A549 (cell line): Measurements from ENCODE around the gene SIRT4. TPM values are rescaled to one million over a fixed set of nuclear protein-coding genes. Genes with fewer than 3 reads are reported as not detected.
"Not testable (repeated sequence)": the region's sequence is repeated elsewhere in the genome, so short reads cannot be mapped to it uniquely, and the experiment has no call there.

Experiments
- ATAC-seq, 2 experiments: fragments of 200-7000 bp in 1 of 2; fragments of >200 bp in 1 of 2; cut with Nextera tagmentation in 1 of 2; cut with Tn5 transposase in 1 of 2; 3 replicates each; pipeline versions ENCODE4 v1.8.0 to v1.9.1; 2018 to 2020; ENCODE audit warnings: mild to moderate bottlenecking in 1 of 2, moderate library complexity in 1 of 2
- CTCF ChIA-PET: fragments of 300-600 bp; sonication (Branson Sonifier 250); formaldehyde crosslinking; extraction: SDS; loops from one replicate; lab custom pipeline; 2021; ENCODE audit warnings: antibody characterized with exemption, inconsistent platforms; lab: Yijun Ruan, JAX
- POLR2A ChIA-PET: fragments of 350-600 bp; formaldehyde crosslinking; extraction: SDS; loops from one replicate; lab custom pipeline; 2021; ENCODE audit warnings: antibody characterized with exemption, inconsistent platforms; lab: Yijun Ruan, JAX
- DNase-seq, 2 experiments: peaks; one replicate each; pipeline versions ENCODE4 v3.0.0 to v3.0.0-alpha.2; 2011 to 2016; ENCODE audit warnings: low read depth in 1 of 2, low spot score in 1 of 2
- FAIRE-seq: peaks from 2 replicates; lab custom pipeline; 2011; peaks lifted over from hg19 to GRCh38; lab: Jason Lieb, UNC
- H3K27ac ChIP-seq, 2 experiments: fragments of >200 bp; sonication (Bioruptor Twin); formaldehyde crosslinking; 3 replicates each; pipeline ENCODE4 v1.5.1; 2016 to 2017
- H3K4me1 ChIP-seq: fragments of >200 bp; sonication (Bioruptor Twin); formaldehyde crosslinking; 3 replicates; pipeline ENCODE4 v1.6.1; 2016
- H3K4me2 ChIP-seq: fragments of >200 bp; sonication (Bioruptor Twin); formaldehyde crosslinking; 3 replicates; pipeline ENCODE4 v1.6.1; 2016
- H3K4me3 ChIP-seq: fragments of >200 bp; sonication (Bioruptor Twin); formaldehyde crosslinking; 3 replicates; pipeline ENCODE4 v1.5.1; 2016
- H3K9me3 ChIP-seq: fragments of >200 bp; sonication (Bioruptor Twin); formaldehyde crosslinking; 3 replicates; pipeline ENCODE4 v1.6.1; 2016
- CHD4 ChIP-seq: fragments of 200-600 bp; sonication (generic); IDR thresholded peaks from 2 replicates; pipeline ENCODE4 v1.6.1; 2016; ENCODE audit warnings: antibody characterized with exemption, mild to moderate bottlenecking, borderline replicate concordance
- E2F6 ChIP-seq: IDR thresholded peaks from 2 replicates; pipeline ENCODE4 v1.6.1; 2012; ENCODE audit warnings: low read depth, borderline replicate concordance
- EHMT2 ChIP-seq: fragments of 200-600 bp; sonication (generic); IDR thresholded peaks from 2 replicates; pipeline ENCODE4 v1.6.1; 2016; ENCODE audit warnings: antibody characterized with exemption, low read depth, mild to moderate bottlenecking, moderate library complexity
- FOSL2 ChIP-seq, 2 experiments: fragments of 450-650 bp in 1 of 2; fragments of >200 bp in 1 of 2; sonication (Bioruptor Twin) in 1 of 2; formaldehyde crosslinking; IDR thresholded peaks; 2 replicates each; pipeline versions ENCODE4 v1.5.0 to v1.6.1; 2016 to 2020; ENCODE audit warnings: mild to moderate bottlenecking in 1 of 2, moderate library complexity in 1 of 2
- FOXS1 ChIP-seq: fragments of 250-450 bp; sonication (Bioruptor Pico); IDR thresholded peaks from 2 replicates; pipeline ENCODE4 v1.5.0; 2020; ENCODE audit warnings: mild to moderate bottlenecking, moderate library complexity
- GATA3 ChIP-seq: IDR thresholded peaks from 2 replicates; pipeline ENCODE4 v1.6.1; 2012; ENCODE audit warnings: borderline replicate concordance
- HES2 ChIP-seq: fragments of >200 bp; sonication (Bioruptor Twin); formaldehyde crosslinking; IDR thresholded peaks from 2 replicates; pipeline ENCODE4 v1.6.1; 2016
- HMGXB4 ChIP-seq: fragments of 250-450 bp; sonication (Bioruptor Pico); IDR thresholded peaks from 2 replicates; pipeline ENCODE4 v1.5.0; 2021; ENCODE audit warnings: mild to moderate bottlenecking, moderate library complexity, borderline replicate concordance
- HOXA7 ChIP-seq: fragments of 250-450 bp; sonication (Bioruptor Pico); IDR thresholded peaks from 2 replicates; pipeline ENCODE4 v1.5.0; 2020; ENCODE audit warnings: mild to moderate bottlenecking, moderate library complexity
- JUN ChIP-seq, 2 experiments: fragments of >200 bp; sonication (Bioruptor Twin); formaldehyde crosslinking; IDR thresholded peaks; 2 replicates in 1 of 2; 3 replicates in 1 of 2; pipeline ENCODE4 v1.6.1; 2016 to 2017
- JUNB ChIP-seq: fragments of >200 bp; sonication (Bioruptor Twin); formaldehyde crosslinking; IDR thresholded peaks from 2 replicates; pipeline ENCODE4 v1.6.1; 2016
- KDM5A ChIP-seq: fragments of 200-600 bp; sonication (generic); IDR thresholded peaks from 2 replicates; pipeline ENCODE4 v1.6.1; 2016; ENCODE audit warnings: antibody characterized with exemption, mild to moderate bottlenecking
- MAFK ChIP-seq: fragments of 450-650 bp; IDR thresholded peaks from 2 replicates; pipeline ENCODE4 v1.6.1; 2014; ENCODE audit not compliant: partially characterized antibody
- MAZ ChIP-seq: fragments of 150-350 bp; IDR thresholded peaks from 2 replicates; pipeline ENCODE4 v1.6.1; 2014; ENCODE audit warnings: antibody characterized with exemption, low read depth, low read length, borderline replicate concordance
- PHF8 ChIP-seq: fragments of 200-600 bp; sonication (generic); IDR thresholded peaks from 2 replicates; pipeline ENCODE4 v1.6.1; 2016; ENCODE audit warnings: low read depth, mild to moderate bottlenecking, antibody characterized with exemption, moderate library complexity, borderline replicate concordance
- REST ChIP-seq: fragments of 200-600 bp; sonication (generic); IDR thresholded peaks from 2 replicates; pipeline ENCODE4 v1.6.1; 2016; ENCODE audit warnings: antibody characterized with exemption, mild to moderate bottlenecking, moderate library complexity
- RFX5 ChIP-seq: fragments of 450-650 bp; IDR thresholded peaks from 2 replicates; pipeline ENCODE4 v1.7.1; 2014; ENCODE audit warnings: antibody characterized with exemption, mild to moderate bottlenecking, moderate library complexity
- RNF2 ChIP-seq: fragments of 200-600 bp; sonication (generic); IDR thresholded peaks from 2 replicates; pipeline ENCODE4 v1.6.1; 2016; ENCODE audit warnings: low read depth, mild to moderate bottlenecking, antibody characterized with exemption, moderate library complexity, borderline replicate concordance
- TFCP2L1 ChIP-seq: fragments of 250-450 bp; sonication (Bioruptor Pico); IDR thresholded peaks from 2 replicates; pipeline ENCODE4 v1.5.0; 2021; ENCODE audit warnings: mild to moderate bottlenecking
- ZC3H11A ChIP-seq: fragments of 450-650 bp; IDR thresholded peaks from 2 replicates; pipeline ENCODE4 v1.6.1; 2014; ENCODE audit warnings: antibody characterized with exemption, mild to moderate bottlenecking
- ZFP36 ChIP-seq: fragments of 450-650 bp; IDR thresholded peaks from 2 replicates; pipeline ENCODE4 v1.6.1; 2014; ENCODE audit warnings: borderline replicate concordance; ENCODE audit not compliant: partially characterized antibody
- ZNF302 ChIP-seq: fragments of 250-450 bp; sonication (Bioruptor Pico); IDR thresholded peaks from 2 replicates; pipeline ENCODE4 v1.9.0; 2021; ENCODE audit warnings: inconsistent platforms, mild to moderate bottlenecking, moderate library complexity
- WGBS: methylation state at CpG from one replicate; pipeline ENCODE4 v1.1.6; 2017; ENCODE audit errors: missing lambda C conversion rate; 5-methylcytosine and 5-hydroxymethylcytosine counted together
- polyA plus RNA-seq, 4 experiments: library from polyadenylated mRNA; depleted of rRNA in 3 of 4; stranded (reverse); fragments of >200 nt; fragmentation: RNase III in 1 of 4; extraction: RNeasy Plus Mini Kit Qiagen cat#74134 plus additional on column Dnase treatment in 1 of 4; gene quantifications; 2 replicates in 3 of 4; 3 replicates in 1 of 4; pipeline ENCODE4 v1.2.3, GENCODE V29; 2011 to 2017

Gene SIRT4
- polyA plus RNA-seq, 2 of the 4 experiments (the other 2 are of a cell fraction), result 1.6 TPM

- TF ChIP-seq PHF8 (0 out of 2 replicates have a peak, but pooled peaks have one; percentile 20), REST (no peak), EHMT2 (no peak), RFX5 (no peak), GATA3 (peak; percentile 82), HOXA7 (CRISPR knock-in tag) (no peak), ZC3H11A (no peak), MAZ (no peak), JUN (IDR thresholded peaks at IDR 0.05) (peak in 1 of 2 experiments; percentile 60; a peak in 2 of 5 replicates), ZNF302 (no peak), JUNB (no peak), MAFK (no peak), FOXS1 (peak; percentile 67; the same call in 1 of the 2 replicates), E2F6 (0 out of 2 replicates have a peak, but pooled peaks have one; percentile 37), HES2 (no peak), FOSL2 (IDR thresholded peaks at IDR 0.05) (no peak), FOSL2 (CRISPR knock-in tag; IDR thresholded peaks at IDR 0.05) (no peak), CHD4 (no peak), ZFP36 (no peak), TFCP2L1 (no peak), KDM5A (no peak), HMGXB4 (CRISPR knock-in tag) (no peak), RNF2 (no peak)
Measured at GRCh38 chr12:120301962-120302815, at the start of gene SIRT4 (continued).

- 0 out of 6 replicates have a peak overlapping the region, but pooled peaks of 1 of the 2 experiments have one; percentile 20 for H3K27ac ChIP-seq
- FAIRE-seq, DNase-seq, ATAC-seq, H3K4me2 ChIP-seq, H3K9me3 ChIP-seq, POLR2A ChIA-PET, H3K4me3 ChIP-seq: not testable (repeated sequence)
- peaks cover 63% of the 10 kb centered on the region for H3K4me1 ChIP-seq
- CTCF ChIA-PET, result interaction anchor here (22.3 to 43.7 kb wide), 3 partner anchors 4 to 29 kb away, joined by 652 to 1367 read pairs (median 652); partner anchors contain the start of gene PXN
- 83% methylated on average over 6 of the region's 6 CpGs for WGBS
Measured at GRCh38 chr12:120253313-120253712, 48.8 kb upstream of the SIRT4 start.
